Gastroesophageal sphincter (tissue), 3 donors: ENCODE results near the gene BGN.

ENCODE experiments used
- CTCF ChIP-seq, 4 experiments: fragments of 200-600 bp in 2 of 4; fragments of 450-650 bp in 2 of 4; sonication (generic) in 1 of 4; IDR thresholded peaks; one replicate each; pipeline ENCODE4 v1.5.1; 2017 to 2019; ENCODE audit warnings: antibody characterized with exemption in 4 of 4, mild to moderate bottlenecking in 2 of 4, moderate library complexity in 2 of 4
- POLR2AphosphoS5 ChIP-seq: sonication (generic); formaldehyde crosslinking; IDR thresholded peaks from one replicate; pipeline ENCODE4 v1.6.1; 2017; ENCODE audit warnings: antibody characterized with exemption

GRCh38 chrX:153469811-153470410 is 24.9 kb upstream of the BGN start:
- TF ChIP-seq CTCF (IDR thresholded peaks at IDR 0.05) = peak in 2 of 4 experiments; percentile 8 to 40
- TF ChIP-seq POLR2AphosphoS5 = no peak
